A549 (cell line): ENCODE measurements around the gene TSPAN18.

ENCODE experiments used
- CHD4 ChIP-seq: fragments of 200-600 bp; sonication (generic); IDR thresholded peaks from 2 replicates; pipeline ENCODE4 v1.6.1; 2016; ENCODE audit warnings: antibody characterized with exemption, mild to moderate bottlenecking, borderline replicate concordance
- POLR2A ChIP-seq: IDR thresholded peaks from 2 replicates; pipeline ENCODE4 v1.6.1; 2012; ENCODE audit warnings: mild to moderate bottlenecking, low read length
- RAD21 ChIP-seq, 2 experiments: fragments of >200 bp in 1 of 2; sonication (Bioruptor Twin) in 1 of 2; formaldehyde crosslinking in 1 of 2; IDR thresholded peaks in 1 of 2; conservative IDR thresholded peaks in 1 of 2; 2 replicates in 1 of 2; 3 replicates in 1 of 2; pipeline ENCODE4 v1.6.1; 2012 to 2018; ENCODE audit warnings: inconsistent platforms in 1 of 2
- RFX5 ChIP-seq: fragments of 450-650 bp; IDR thresholded peaks from 2 replicates; pipeline ENCODE4 v1.7.1; 2014; ENCODE audit warnings: antibody characterized with exemption, mild to moderate bottlenecking, moderate library complexity
- ZFP36 ChIP-seq: fragments of 450-650 bp; IDR thresholded peaks from 2 replicates; pipeline ENCODE4 v1.6.1; 2014; ENCODE audit warnings: borderline replicate concordance; ENCODE audit not compliant: partially characterized antibody
- TF ChIP-seq, protein P1 (sequence below): fragments of >200 bp; sonication (Bioruptor Twin); formaldehyde crosslinking; IDR thresholded peaks from 3 replicates; pipeline ENCODE4 v1.5.1; 2016
- TF ChIP-seq, protein P2 (sequence below): IDR thresholded peaks from 2 replicates; pipeline ENCODE4 v1.6.1; 2012
- TF ChIP-seq, protein P3 (sequence below): fragments of 450-650 bp; IDR thresholded peaks from 2 replicates; pipeline ENCODE4 v1.6.1; 2014; ENCODE audit warnings: antibody characterized with exemption

DNA sequence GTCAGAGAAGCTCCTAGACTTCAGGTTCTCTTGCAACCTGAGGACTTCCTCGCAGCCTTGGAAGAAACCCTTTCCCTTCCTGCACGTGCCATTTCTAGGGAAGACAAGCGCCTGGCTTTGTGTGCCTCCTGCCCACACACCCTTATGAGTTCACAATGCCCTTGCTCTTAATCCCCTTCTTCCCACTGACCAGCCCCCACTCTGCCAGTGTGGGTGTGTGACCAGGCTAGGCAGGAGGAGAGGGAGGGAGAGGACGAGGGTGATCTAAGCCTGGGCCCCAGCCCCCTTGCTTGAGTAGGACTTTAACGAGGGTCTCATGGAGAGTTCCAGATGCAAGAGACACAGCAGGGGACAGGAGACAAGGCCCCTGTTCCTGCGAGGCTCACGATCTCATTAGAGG is 193.7 kb downstream of the TSPAN18 start:
- TF ChIP-seq ZFP36 (no peak), RAD21 (conservative IDR thresholded peaks at IDR 0.05 in 1 of 2, IDR thresholded peaks at IDR 0.05 in 1 of 2) (no peak), CHD4 (no peak), POLR2A (no peak), RFX5 (no peak)
- TF ChIP-seq, protein P1, sequence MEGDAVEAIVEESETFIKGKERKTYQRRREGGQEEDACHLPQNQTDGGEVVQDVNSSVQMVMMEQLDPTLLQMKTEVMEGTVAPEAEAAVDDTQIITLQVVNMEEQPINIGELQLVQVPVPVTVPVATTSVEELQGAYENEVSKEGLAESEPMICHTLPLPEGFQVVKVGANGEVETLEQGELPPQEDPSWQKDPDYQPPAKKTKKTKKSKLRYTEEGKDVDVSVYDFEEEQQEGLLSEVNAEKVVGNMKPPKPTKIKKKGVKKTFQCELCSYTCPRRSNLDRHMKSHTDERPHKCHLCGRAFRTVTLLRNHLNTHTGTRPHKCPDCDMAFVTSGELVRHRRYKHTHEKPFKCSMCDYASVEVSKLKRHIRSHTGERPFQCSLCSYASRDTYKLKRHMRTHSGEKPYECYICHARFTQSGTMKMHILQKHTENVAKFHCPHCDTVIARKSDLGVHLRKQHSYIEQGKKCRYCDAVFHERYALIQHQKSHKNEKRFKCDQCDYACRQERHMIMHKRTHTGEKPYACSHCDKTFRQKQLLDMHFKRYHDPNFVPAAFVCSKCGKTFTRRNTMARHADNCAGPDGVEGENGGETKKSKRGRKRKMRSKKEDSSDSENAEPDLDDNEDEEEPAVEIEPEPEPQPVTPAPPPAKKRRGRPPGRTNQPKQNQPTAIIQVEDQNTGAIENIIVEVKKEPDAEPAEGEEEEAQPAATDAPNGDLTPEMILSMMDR, result no peak
- TF ChIP-seq, protein P2, sequence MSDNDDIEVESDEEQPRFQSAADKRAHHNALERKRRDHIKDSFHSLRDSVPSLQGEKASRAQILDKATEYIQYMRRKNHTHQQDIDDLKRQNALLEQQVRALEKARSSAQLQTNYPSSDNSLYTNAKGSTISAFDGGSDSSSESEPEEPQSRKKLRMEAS, result no peak
- TF ChIP-seq, protein P3, sequence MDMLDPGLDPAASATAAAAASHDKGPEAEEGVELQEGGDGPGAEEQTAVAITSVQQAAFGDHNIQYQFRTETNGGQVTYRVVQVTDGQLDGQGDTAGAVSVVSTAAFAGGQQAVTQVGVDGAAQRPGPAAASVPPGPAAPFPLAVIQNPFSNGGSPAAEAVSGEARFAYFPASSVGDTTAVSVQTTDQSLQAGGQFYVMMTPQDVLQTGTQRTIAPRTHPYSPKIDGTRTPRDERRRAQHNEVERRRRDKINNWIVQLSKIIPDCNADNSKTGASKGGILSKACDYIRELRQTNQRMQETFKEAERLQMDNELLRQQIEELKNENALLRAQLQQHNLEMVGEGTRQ, result no peak
